ENCODE measurements around the gene PTK6.
A peak's percentile ranks its signal among the peaks of the same experiment; 100 is the strongest.

Gene PTK6

GRCh38 chr20:63556873-63557478 lies 19.8 kb upstream of the PTK6 start:
- DNase-seq, result no peak

- DNase-seq, result no peak
Measured at GRCh38 chr20:63555661-63556381, 18.6 kb upstream of the PTK6 start.

GRCh38 chr20:63554361-63555278 lies 17.4 kb upstream of the PTK6 start:
- DNase-seq, result peak in 1 of 2 donors; percentile 34

- peak; percentile 64 to 71 for DNase-seq
Measured at GRCh38 chr20:63553933-63554290, 16.7 kb upstream of the PTK6 start, which contains the start of gene FNDC11. FNDC11 (plus strand) TSS chr20:63554159; CDS start chr20:63555664, 1,505 bp downstream.

DNA sequence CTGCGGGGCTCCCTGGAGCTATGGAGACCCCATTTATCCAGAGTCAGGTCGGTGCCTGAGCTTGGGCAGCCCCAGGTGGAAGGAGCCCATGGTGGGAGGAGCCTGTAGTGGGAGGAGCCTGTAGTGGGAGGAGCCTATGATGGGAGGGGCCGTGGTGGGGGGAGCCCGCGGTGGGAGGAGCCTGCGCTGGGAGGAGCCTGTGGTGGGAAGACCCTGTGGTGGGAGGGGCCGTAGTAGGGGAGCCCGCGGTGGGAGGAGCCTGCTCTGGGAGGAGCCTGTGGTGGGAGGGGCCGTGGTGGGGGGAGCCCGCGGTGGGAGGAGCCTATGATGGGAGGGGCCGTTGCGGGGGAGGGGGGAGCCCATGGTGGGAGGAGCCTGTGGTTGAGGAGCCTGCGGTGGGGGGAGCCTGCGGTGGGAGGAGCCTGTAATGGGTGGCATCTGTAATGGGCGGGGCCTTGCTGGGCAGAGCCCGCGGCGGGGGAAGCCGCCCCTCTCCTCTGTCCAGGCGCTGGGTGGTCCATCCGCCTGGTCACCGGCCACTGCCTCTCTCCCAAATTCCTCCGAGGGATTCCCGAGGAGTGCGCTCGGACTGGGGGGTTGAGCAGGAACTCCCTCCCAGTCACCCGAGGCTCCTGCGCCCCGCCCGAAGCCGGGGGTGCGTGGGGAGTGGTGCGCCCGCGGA lies 16.2 kb upstream of the PTK6 start:
- peak; percentile 90 to 92 for DNase-seq

DNA sequence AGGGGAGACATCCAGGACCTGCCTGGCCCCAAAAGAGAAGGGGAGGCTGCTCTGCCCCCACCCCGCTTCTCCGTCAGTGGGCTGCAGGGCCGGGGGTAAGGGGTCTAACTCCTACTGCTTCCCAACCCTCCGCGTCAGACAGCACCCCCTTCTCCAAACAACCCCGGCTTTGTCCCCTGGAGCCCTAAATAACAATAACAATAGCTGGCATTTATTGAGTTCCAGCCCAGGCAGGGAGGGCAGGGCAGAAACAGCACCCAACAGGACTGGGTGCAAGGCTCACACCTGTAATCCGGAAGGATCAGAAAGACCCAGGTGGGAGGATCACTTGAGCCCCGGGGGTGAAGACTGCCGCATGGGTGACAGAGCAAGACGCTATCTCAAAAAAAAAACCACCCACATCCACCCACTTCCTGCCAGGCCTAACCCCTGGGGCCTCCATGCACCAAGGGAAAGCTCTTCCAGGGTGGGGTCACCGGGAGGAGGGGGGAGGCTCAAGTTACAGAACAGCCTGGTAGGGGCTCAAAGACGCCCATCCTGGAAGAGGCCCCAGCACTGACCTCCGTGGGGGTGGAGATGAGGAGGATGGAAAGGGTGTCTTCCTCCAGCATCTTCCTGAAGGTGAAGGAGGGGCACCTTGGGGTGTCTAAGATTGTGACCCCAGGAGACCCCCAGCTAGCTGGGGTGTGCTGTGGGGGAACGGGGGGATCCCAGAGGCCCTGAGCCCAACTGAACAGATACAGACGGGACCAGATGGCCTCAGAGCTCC lies 15.5 kb upstream of the PTK6 start:
- DNase-seq, result peak; percentile 70 to 71

- DNase-seq, result no peak
Measured at GRCh38 chr20:63551068-63551467, 13.9 kb upstream of the PTK6 start.

DNA sequence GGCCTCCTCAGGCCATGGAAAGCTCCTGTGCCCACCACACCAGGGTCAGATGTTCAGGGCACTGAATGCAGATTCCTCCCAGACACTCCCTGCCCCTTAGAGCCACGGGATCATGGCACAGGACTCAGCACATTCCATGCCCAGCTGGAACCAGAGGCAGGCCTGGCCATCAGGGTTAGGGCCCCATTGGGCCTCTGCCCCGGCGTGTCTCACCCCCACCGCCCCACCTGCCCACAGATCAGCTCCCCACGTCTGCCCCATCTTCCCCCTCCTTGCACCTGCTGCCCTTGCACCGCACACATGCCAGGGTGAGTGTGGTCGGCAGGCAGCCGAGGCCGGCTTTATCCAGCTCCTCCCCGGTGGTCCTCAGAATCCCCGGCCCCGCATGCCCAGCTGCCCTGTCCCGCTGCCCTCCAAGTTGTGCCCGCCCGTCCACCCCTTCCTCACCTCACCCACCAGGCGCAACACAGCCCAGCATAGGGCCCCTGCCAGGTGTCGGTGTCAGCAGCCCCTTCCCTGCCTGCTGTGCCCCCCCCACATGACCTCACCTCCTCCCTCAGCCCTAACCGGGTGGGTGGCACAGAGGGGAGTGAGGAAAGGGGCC lies 12.6 kb upstream of the PTK6 start:
- DNase-seq, result no peak

DNA sequence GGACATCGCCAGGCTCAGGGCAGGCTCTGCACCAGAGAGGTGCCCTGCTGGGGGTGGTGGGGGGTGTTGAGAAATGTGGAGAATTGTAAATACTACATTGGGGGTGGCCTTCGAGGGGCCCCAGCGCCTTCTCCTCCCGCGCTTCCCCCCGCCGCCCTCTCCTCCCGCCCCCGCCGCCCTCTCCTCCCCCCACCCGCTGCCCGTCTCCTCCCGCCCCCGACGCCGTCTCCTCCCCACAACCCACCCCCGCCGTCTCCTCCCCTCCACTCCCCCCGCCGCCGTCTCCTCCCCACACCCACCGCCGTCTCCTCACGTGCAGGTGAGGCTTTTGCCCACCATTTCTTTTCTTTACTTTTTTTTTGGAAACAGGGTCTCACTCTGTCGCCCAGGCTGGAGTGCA lies 11.8 kb upstream of the PTK6 start:
- DNase-seq, result no peak

DNA sequence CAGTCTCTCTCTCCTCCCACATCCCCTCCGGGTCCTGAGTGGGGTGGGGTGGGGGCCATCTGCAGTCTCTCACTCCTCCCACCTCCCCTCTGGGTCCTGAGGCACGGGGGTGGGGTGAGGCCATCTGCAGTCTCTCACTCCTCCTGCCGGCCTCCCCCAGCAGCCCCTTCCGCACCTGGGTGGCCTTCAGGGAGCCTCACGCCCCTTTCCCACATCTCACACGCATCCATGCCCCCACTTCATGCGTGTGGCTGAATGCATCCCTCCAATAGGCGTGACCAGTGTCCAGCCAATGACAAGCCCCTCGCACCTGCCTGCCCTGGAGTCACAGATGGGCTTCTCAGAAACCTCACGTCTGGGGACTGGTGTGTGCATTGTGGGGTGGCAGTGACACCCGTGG lies 11.4 kb upstream of the PTK6 start:
- no peak for DNase-seq

DNA sequence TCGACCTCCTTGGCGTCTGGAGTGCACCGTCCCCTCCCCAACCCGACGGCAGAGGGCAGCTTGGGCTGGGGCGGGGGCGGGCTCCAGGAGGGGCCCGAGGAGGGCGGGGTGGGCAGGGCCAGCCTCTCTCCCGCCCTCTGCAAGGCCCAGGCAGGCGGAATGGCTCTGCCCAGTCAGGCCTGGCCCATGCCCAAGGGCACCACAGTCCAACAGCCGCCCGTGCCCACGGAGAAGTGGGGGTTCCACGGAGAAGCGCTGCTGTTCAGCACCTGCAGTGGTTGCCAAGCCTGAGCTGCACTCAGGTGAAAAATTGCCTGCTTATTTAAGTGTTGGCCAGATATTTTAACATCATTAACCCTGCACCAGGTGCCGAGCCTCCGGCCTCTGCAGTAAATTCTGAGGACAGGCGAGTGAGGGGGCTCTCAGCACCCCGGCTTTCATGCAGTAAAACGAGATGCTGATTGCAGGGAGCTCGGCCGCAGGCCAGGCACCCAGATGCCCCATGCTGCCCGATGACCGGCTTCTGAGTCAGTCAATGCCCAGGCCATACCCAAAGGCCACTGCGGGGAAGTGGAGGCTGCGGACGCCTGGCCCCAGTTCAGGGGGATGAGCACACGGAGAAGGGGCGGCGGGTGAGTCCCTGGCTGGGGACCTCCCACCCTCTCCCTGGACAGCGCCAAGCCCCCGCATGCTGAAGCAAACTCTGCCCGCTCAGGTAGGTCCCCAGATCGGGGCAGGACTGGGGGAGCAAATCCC lies 10.7 kb upstream of the PTK6 start, which contains the start of gene SRMS:
SRMS (minus strand) TSS at position 25 of the 756 bp plus-strand sequence. CDS start 286 bp downstream, outside the sequence.
- DNase-seq, result no peak

GRCh38 chr20:63546956-63547724 lies 10.0 kb upstream of the PTK6 start:
- DNase-seq, result no peak

GRCh38 chr20:63546256-63546955 lies 9.2 kb upstream of the PTK6 start:
- no peak for DNase-seq

- DNase-seq, result no peak
Measured at GRCh38 chr20:63545814-63546213, 8.6 kb upstream of the PTK6 start.

DNA sequence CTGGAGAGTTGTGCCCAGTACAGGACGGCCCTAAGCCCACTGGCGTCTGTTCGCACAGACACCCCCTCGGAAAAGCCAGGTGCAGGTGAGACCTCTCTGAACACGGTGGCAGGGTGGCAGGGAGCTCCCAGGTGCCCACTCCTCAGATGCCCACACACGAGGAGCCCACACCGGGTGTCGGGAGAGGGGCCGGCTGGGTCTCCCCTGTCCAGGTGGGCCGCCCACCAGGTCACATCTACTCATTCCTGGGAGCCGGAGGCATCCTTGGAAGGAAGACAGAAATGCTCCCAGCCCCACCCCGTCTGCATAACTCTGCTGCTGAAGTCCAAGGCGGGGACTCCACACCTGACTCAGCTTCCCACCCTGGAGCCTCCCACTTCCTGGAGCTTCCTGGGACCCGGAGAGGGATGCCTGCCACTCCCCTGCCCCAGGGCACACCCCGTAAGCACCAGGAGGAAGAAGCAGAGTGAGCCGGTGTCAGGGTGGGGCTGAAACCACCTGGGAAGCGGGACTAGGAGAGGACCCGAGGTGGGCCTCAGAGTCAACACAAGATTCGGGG lies 7.9 kb upstream of the PTK6 start:
- no peak for DNase-seq

DNA sequence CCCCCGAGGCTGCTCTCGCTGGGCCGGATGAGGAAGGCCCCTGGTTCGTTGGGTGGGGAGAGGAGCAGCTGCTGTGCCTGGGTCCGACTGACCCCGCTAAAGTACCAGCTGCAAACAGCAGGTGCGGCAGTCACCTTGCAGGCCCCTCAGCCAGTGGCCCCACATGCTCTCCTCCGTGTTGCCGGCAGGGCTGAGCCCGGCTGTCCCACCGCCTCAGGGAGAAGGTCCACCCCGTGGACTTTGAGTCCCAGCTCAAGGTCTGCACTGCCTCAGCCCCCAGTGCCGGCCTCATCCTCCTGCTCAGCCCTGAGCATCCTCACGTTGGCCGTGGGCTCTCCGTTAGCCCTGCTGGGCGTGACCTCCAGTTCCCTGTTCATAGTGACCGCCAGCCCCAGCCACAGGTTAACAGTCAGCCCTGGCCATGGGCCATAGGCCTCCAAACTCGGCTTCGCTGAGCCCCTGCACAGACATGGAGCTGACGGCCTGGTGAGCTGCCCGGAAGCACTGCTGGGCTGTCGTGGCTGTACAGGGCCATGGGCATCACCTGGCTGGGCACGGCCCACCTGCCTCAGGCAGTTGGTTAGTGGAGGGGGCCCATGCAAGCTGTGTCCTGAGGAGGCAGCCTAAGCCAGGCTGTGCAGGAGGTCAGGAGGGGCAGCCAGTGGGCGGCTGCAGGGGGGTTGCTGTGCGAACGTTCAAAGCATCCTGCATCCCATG lies 7.2 kb upstream of the PTK6 start:
- no peak for DNase-seq

GRCh38 chr20:63543733-63544132 lies 6.6 kb upstream of the PTK6 start:
- no peak for DNase-seq

DNA sequence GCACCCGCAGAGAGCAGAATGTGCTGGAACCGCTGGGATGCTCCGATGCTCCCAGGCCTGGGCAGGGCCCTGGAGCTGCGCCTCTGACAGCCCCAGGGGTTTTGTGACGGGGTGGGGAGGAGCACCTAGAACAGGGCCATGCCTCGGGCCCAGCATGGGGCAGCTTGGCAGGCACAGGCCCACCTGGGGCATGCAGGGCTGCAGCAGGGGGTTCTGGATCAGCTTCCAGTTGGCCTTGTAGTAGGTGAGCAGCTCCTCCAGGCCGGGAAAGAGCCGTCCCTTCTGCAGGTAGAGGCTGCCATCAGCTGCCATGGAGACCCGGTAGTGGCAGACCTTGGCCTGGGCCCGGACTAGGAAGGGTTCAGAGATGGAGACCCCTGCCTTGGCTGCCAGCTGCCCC lies 6.0 kb upstream of the PTK6 start:
- DNase-seq, result no peak
